Mononuclear cell (primary cell): ENCODE data around the gene TMEM255A. TPM values are rescaled to one million over a fixed set of nuclear protein-coding genes. Genes with fewer than 3 reads are reported as not detected.
A peak's percentile ranks its signal among the peaks of the same experiment; 100 is the strongest.

Experiments used
- H3K27me3 ChIP-seq: 2 replicates; pipeline ENCODE4 v1.6.0; 2011; ENCODE audit warnings: low read length, control low read depth; ENCODE audit not compliant: insufficient read depth
- H3K4me1 ChIP-seq: 2 replicates; pipeline ENCODE4 v1.5.1; 2011; ENCODE audit warnings: mild to moderate bottlenecking, low read length, control low read depth; ENCODE audit not compliant: insufficient read depth
- H3K4me3 ChIP-seq: 2 replicates; pipeline ENCODE4 v1.5.1; 2011; ENCODE audit warnings: mild to moderate bottlenecking, low read length, moderate library complexity
- H3K9me3 ChIP-seq: 2 replicates; pipeline ENCODE4 v1.5.1; 2011; ENCODE audit warnings: low read depth, mild to moderate bottlenecking, control low read depth, low read length
- total RNA-seq: library from RNA; depleted of rRNA; stranded (reverse); fragments of >200 nt; gene quantifications from one replicate; pipeline ENCODE4 v1.2.3, GENCODE V29; 2012

The TMEM255A gene
- total RNA-seq, 1 donor: 0.21 TPM

DNA sequence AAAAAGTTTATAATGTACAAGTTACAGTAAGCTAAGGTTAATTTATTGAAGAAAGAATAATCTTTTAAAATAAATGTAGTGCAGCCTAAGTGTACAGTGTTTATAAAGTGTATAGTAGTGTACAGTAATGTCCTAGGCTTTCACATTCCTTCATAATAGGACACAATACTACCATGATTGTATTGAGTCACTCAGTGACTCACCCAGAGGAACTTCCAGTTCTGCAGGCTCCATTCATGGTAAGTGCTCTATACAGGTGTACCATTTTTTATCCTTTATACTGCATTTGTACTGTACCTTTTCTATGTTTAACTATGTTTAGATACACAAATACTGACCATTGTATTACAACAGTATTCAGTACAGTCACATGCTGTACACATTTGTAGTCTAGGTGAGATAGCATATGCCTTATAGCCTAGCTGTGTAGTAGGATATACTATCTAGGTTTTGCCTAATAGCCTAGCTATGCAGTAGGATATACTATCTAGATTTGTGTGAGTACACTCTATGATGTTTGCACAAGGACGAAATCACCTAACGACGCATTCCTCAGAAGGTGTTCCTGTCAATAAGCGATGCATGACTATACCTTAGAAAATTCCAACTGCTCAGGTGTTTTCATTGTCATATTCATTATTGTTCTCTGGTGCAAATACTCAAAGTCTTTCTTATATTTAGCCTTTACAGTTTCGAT lies 5.5 kb upstream of the TMEM255A start:
- H3K27me3 ChIP-seq: peaks cover 8% of the 10 kb centered on the region
- no peaks in the 10 kb centered on the region for H3K4me1 ChIP-seq
- no peak overlapping the region for H3K4me3 ChIP-seq
- H3K9me3 ChIP-seq: no peaks in the 10 kb centered on the region

DNA sequence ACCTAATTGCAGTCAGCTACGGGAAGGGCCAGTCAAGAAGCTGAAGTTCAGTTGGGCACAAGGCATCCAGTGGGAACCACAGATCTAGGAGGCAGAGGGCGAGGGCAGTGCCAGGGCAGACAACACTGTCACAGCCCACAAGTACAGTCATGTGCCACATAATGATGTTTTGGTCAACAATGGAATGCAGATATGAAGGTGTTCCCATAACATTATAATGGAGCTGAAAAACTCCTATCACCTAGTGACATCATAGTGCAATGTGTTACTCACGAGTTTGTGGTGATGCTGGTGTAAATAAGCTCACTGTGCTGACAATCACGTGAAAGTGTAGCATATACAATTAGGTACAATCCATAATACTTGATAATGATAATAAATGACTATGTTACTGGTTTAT lies 4.5 kb upstream of the TMEM255A start:
- H3K9me3 ChIP-seq: no peaks in the 10 kb centered on the region
- H3K4me3 ChIP-seq: no peak overlapping the region
- peaks cover 10% of the 10 kb centered on the region for H3K27me3 ChIP-seq
- H3K4me1 ChIP-seq: peaks cover 5% of the 10 kb centered on the region

DNA sequence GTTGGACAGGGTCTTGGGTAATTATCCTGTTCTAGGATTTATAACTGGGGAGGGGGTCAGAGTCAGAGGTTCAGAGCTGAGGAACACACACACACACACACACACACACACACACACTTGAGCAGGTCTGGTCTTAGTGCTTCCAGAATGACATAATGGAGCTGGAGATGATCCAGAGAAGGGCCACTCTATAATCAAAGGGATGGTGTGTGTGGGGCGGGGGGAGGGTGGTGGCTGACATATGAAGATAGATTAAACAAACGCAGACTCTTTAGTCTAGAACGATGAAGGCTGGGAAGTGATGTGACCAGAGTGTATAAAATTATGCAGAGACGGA lies 434 bp upstream of the TMEM255A start:
- Histone ChIP-seq H3K4me1 (peaks cover 24% of the 10 kb centered on the region), H3K27me3 (peaks cover 16% of the 10 kb centered on the region), H3K4me3 (no peak overlapping the region), H3K9me3 (no peaks in the 10 kb centered on the region)

DNA sequence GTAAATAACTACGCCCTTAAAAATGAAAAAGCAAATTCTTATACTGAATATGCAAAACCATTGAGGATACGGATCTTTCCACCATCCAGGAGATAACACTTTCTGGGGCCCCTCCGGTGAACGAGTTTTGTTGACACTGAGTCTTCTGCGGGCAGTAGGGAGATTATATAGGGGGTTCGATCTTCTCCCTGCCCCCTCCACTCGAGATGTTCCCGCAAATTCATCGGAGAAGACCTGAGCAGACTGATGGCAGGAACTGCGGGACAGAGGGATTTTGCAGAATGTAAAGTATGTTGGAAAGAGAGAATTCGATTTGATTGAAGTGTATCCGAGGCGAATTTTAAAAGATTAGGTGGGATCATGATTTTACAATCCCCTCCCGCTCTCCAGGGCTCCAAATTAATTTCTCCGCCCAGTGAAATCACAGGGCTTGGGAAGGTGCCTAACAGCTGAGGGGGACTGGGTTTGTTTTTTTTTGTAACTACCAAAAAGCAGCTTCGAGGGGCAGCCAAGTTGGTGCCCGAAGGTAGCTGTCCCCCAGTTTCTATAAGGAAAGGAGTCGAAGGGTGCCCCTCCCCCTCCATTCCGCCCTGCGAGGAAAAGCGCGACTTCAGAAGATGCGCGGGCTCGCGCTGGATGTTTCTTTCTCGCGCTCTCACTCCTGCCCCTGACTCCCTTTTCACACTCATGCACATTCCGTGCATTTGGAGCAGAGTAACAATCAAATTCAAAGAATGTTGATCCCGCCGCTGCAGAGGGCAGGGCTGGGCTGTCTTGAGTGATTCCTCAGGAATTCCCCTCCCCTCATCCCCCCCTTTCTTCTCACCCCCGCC lies 1.2 kb downstream of the TMEM255A start:
- no peaks in the 10 kb centered on the region for H3K9me3 ChIP-seq
- peaks cover 39% of the 10 kb centered on the region for H3K4me1 ChIP-seq
- peaks cover 16% of the 10 kb centered on the region for H3K27me3 ChIP-seq
- peak overlapping the region; percentile 29 for H3K4me3 ChIP-seq

DNA sequence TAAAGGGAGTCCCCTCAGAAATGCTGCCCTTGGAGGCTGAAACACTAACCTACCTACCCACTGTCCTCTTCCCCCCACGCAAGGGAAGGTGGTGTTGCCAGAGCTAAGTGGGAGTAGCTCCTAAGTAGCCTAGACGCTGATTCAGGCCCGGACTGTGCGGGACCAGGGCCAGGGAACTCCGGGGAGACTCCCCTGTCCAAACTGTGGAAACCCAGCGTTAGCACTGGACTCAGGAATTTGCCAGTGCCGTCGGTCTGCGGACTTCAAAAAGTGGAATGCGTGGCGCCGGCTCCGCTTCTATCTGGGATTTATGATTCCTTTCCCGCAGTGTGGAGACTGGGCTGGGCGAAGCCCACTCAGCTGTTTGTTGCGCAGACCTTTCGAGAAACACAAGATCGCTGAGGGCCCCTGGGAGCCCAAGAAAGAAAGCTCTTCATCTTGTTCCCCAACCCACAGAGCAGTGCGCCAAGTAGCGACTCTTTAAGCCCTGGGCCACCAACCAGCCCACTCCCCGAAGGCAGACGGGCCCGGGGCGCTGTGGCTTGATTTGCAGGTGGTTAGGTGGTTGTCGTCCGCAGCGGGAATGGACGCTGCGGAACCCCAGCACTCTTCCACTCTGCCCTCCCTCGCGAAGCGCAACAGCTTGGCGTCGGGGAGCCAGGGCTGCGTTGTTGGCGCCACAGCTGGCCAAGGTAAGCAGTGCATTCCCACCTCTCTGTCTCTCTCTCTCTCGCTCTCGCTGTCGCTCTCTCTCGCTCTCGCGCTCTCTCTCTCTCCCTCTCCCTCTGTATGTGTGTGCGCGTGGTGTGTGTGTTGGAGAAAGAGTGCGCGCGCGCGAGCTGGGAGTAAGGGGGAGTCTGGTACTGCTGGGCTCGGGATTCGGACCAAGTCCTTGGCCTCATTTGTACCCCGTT lies 2.0 kb downstream of the TMEM255A start:
- H3K4me1 ChIP-seq: peaks cover 47% of the 10 kb centered on the region
- H3K4me3 ChIP-seq: peak overlapping the region; percentile 29
- peaks cover 16% of the 10 kb centered on the region for H3K27me3 ChIP-seq
- no peaks in the 10 kb centered on the region for H3K9me3 ChIP-seq

DNA sequence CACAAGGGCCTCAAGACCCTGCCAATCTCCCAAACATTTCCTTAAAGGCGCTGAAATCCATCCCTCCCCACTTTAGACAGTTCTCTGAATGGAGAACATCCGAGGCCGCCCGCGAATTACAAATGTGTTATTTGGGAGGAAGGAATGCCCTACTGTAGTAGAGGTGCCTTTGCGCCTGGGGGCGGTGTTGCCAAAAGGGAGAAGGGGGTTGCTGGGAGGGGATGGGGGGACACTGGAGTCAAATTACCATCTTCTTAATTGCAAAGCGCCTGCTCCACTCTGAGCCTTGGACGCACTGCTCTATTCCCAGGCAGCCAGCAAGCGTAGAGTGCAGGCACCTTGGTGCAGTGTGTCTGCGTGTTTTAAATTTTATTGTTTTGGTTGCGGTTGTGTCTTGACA lies 2.7 kb downstream of the TMEM255A start:
- H3K27me3 ChIP-seq: peaks cover 16% of the 10 kb centered on the region
- no peak overlapping the region for H3K4me3 ChIP-seq
- no peaks in the 10 kb centered on the region for H3K9me3 ChIP-seq
- H3K4me1 ChIP-seq: peaks cover 52% of the 10 kb centered on the region

DNA sequence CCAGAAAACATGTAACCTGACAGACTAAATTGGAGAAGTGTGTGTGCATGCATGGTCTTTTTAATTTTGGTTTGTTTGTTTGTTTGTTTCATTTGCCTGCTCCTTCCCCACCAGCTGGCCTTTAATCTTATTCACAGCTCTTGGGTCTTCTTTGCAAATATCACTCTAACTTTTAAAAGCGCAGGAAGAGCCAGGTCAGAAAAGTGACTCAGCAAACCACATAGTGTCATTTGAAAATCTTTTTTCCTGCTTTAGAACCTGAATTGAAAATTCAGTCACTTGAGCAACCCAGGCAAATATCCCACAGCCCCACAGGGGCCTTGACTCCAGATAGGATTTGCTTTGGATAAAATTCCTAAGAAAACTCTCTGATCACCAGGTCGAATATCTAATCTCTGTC lies 4.6 kb downstream of the TMEM255A start:
- peaks cover 71% of the 10 kb centered on the region for H3K4me1 ChIP-seq
- peaks cover 8% of the 10 kb centered on the region for H3K27me3 ChIP-seq
- no peak overlapping the region for H3K4me3 ChIP-seq
- H3K9me3 ChIP-seq: no peaks in the 10 kb centered on the region

DNA sequence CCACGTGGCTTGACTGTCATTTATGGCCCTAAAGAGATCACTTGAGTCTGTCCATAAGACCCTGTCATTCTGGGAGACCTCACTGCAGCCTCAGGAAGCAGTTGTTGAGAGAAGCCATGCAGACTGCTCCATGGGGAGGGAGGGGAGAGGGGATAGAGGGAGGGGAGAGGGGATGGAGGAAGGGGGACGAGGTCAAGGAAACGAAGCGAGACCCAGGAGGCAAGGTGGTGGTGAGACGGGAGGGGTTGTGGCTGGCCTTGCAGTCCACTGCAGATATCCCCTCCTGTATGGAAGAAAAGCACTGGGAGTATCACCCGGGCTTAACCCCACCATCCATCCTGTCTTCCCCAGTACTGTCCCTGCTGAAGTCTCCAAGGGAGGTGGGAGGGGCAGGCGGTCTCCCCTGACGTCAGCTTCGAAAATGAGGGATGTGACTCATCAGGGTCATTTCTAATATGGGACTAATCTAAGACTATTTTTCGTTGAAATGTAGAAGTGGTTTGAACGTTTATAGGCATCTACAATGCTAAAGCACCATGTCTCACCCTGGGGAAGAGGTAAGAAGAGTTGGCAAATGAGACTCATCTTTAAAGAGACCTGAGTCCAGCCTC lies 5.6 kb downstream of the TMEM255A start:
- peaks cover 68% of the 10 kb centered on the region for H3K4me1 ChIP-seq
- H3K27me3 ChIP-seq: peaks cover 5% of the 10 kb centered on the region

DNA sequence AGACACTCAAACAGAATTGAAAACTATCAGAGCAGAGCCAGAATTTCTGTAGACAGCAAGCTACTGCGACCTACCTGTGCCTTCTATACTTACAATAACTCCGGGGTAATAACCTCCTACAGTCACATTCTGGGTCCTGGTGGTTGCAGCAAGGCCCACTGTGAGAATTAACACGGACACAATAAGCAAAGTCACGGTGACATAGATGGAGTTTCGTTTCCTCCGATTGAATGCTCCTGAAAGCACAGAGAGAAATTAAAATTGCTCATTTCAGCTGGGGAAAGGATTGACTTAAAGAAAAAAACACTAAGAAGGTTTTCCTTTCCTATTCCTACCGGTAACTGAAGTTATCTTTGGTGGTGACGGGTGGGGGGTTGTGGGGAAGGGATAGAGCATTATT lies 7.0 kb downstream of the TMEM255A start:
- H3K27me3 ChIP-seq: no peaks in the 10 kb centered on the region
- H3K4me1 ChIP-seq: peaks cover 61% of the 10 kb centered on the region

More for the DNA sequence above, 5.6 kb downstream of the TMEM255A start:
- no peak overlapping the region for H3K4me3 ChIP-seq
- no peaks in the 10 kb centered on the region for H3K9me3 ChIP-seq

DNA sequence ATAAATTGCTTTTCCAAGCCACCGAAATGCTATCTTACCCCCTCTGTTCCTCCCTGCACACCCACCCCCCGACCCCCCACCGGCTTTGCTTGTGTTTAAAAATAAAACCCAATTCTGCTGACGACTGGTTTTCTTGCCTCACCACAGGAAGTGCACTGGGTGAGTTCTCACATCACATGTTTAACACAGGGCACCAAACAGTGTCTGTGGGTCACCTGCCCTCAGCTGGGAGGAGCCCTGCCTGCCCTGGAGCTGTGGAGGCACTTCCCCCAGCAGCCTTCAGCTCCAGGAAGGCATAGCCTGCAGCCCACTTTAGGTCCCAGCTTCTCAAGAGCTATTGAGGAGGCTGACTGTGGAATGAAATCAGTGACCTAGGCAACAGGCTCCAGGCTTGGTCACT lies 8.8 kb downstream of the TMEM255A start:
- H3K4me1 ChIP-seq: peaks cover 55% of the 10 kb centered on the region
- H3K4me3 ChIP-seq: no peak overlapping the region
- H3K27me3 ChIP-seq: no peaks in the 10 kb centered on the region
- no peaks in the 10 kb centered on the region for H3K9me3 ChIP-seq

More for the DNA sequence above, 7.0 kb downstream of the TMEM255A start:
- Histone ChIP-seq H3K9me3 (no peaks in the 10 kb centered on the region), H3K4me3 (no peak overlapping the region)

DNA sequence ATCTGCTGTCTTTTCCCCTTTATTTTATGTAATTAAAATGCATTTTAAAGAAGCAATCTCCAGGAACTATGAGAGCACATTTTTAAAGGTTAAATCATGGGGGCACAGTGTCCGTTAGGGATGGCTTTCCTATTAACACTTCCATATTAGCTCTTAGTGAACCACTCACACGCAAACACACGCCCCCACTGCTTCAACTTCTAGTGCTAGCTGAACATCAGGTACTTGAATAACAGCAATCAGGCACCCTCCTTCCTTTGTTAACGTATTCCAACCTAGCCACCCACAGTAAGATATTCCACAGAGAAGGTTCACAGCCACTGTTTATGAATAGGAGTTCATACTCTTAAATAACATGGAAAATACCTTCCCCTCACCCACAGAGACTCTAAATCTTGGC lies 9.3 kb downstream of the TMEM255A start:
- H3K4me1 ChIP-seq: peaks cover 53% of the 10 kb centered on the region
- H3K27me3 ChIP-seq: no peaks in the 10 kb centered on the region
- no peaks in the 10 kb centered on the region for H3K9me3 ChIP-seq
- no peak overlapping the region for H3K4me3 ChIP-seq

DNA sequence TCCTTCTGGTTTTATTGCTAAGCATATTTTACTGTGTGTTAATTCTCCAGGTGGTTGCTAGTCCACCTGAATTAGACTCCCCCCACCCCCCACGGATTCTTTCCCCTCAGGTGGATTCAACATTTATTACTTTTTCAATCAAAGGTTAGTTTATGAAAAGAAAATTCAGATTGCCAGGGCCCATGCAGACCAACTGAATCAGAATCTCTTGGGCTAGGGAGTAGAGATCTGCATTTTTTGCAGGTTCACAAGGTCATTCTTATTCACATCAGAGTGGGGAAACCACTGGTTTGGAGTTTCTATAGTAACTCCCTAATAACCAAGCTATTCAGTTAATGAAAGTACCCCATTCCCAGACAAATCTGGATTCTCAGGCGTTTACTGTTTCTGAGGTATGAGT lies 9.8 kb downstream of the TMEM255A start:
- Histone ChIP-seq H3K9me3 (no peaks in the 10 kb centered on the region), H3K4me3 (no peak overlapping the region), H3K4me1 (peaks cover 48% of the 10 kb centered on the region)

DNA sequence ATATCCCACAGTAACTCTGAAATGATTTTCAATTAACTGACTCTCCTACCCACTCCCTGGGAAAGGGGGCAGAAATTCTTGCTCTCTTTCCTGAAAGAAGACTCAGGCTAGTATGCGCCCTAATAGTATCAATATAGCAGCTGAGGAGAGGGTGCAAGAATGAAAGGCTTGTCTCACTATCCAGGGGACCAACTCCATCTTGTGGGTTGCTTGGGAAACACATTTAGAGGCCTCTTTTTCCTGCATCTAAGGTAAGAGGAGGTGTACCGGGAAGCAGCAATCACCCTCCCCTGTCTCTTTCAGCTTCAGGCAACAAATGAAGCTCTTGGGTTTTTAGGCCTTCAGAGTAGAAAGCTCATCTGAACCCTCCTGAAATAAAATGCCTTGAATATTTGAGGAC lies 11.3 kb downstream of the TMEM255A start:
- Histone ChIP-seq H3K4me3 (no peak overlapping the region), H3K27me3 (no peaks in the 10 kb centered on the region), H3K9me3 (no peaks in the 10 kb centered on the region), H3K4me1 (peaks cover 37% of the 10 kb centered on the region)

More for the DNA sequence above, 9.8 kb downstream of the TMEM255A start:
- H3K27me3 ChIP-seq: no peaks in the 10 kb centered on the region

DNA sequence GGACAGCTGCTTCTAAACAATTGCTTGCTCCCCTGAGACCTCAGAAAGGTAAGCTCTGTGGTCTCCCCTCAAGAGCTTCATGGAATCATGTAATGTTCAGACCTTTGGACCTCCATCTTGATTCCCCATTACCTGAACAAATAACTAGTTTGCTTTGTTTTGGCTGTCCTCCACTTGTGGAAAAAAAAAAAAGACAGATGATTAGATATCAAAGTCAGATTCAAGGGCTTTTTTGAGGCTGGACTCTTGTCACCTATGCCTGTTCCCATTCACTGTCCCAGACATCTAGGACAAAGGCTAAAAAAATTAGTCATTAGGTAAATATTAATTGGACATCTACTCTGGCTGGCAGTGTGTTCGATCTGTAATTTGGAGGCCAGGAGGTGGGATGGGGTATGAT lies 13.3 kb downstream of the TMEM255A start:
- Histone ChIP-seq H3K9me3 (no peaks in the 10 kb centered on the region), H3K4me1 (peaks cover 22% of the 10 kb centered on the region), H3K27me3 (no peaks in the 10 kb centered on the region), H3K4me3 (no peak overlapping the region)
